GM23338 (cell line): ENCODE data around the gene EPHB6.

Source experiments
- CTCF ChIP-seq, 2 experiments: fragments of 200-600 bp in 1 of 2; sonication (generic) in 1 of 2; conservative IDR thresholded peaks; 2 replicates each; pipeline versions ENCODE4 v1.5.1 to v1.6.1; 2016 to 2017; ENCODE audit warnings: antibody characterized with exemption in 2 of 2, low read depth in 2 of 2, mild to moderate bottlenecking in 2 of 2, moderate library complexity in 1 of 2
- ETS1 ChIP-seq: IDR thresholded peaks from 2 replicates; pipeline ENCODE4 v1.6.1; 2016; ENCODE audit warnings: antibody characterized with exemption
- EZH2 ChIP-seq: fragments of 200-600 bp; sonication (generic); IDR thresholded peaks from one replicate; pipeline ENCODE4 v1.8.0; 2017; ENCODE audit warnings: antibody characterized with exemption, mild to moderate bottlenecking, low read depth; ENCODE audit not compliant: unreplicated experiment
- EZH2phosphoT487 ChIP-seq: fragments of 200-600 bp; sonication (generic); IDR thresholded peaks from one replicate; pipeline ENCODE4 v1.8.1; 2018; ENCODE audit warnings: antibody characterized with exemption; ENCODE audit not compliant: unreplicated experiment
- JUNB ChIP-seq: IDR thresholded peaks from one replicate; pipeline ENCODE4 v1.6.1; 2016; ENCODE audit warnings: antibody characterized with exemption; ENCODE audit not compliant: unreplicated experiment
- POLR2AphosphoS5 ChIP-seq: IDR thresholded peaks from 2 replicates; pipeline ENCODE4 v1.6.1; 2016; ENCODE audit warnings: antibody characterized with exemption, low read depth
- REST ChIP-seq: IDR thresholded peaks from one replicate; pipeline ENCODE4 v1.6.1; 2018; ENCODE audit warnings: antibody characterized with exemption; ENCODE audit not compliant: unreplicated experiment

- TF ChIP-seq CTCF (conservative IDR thresholded peaks at IDR 0.05; ENCODE audit: low read depth in 2 of 2) (no peak), EZH2 (no peak), REST (no peak), ETS1 (no peak), EZH2phosphoT487 (no peak), JUNB (no peak), POLR2AphosphoS5 (no peak)
Observed at GRCh38 chr7:142863891-142864685, 9.2 kb downstream of the EPHB6 start.
